CD14-positive monocyte (primary cell): ENCODE data around the gene CFHR2. TPM values are rescaled to one million over a fixed set of nuclear protein-coding genes. Genes with fewer than 3 reads are reported as not detected.

Source experiments
- DNase-seq, 3 donors: peaks; one replicate each; pipeline ENCODE4 v3.0.0-alpha.2; 2011 to 2022
- H2AFZ ChIP-seq: 2 replicates; pipeline ENCODE4 v1.6.0; 2012; ENCODE audit warnings: mild to moderate bottlenecking, low read depth, low read length, inconsistent platforms; ENCODE audit not compliant: insufficient read depth, poor library complexity, severe bottlenecking
- H3K27ac ChIP-seq, 2 donors: 1 replicate in 1 of 2; 2 replicates in 1 of 2; pipeline ENCODE4 v1.5.1; 2012 to 2013; ENCODE audit warnings: low read length in 2 of 2, control low read depth in 1 of 2, inconsistent platforms in 1 of 2, low read depth in 1 of 2, mild to moderate bottlenecking in 1 of 2
- H3K27me3 ChIP-seq, 2 donors: one replicate each; pipeline versions ENCODE4 v1.6.0 to v1.6.1; 2011 to 2013; ENCODE audit warnings: low read length in 2 of 2; ENCODE audit not compliant: control insufficient read depth in 2 of 2, insufficient read depth in 2 of 2
- H3K36me3 ChIP-seq, 2 donors: replicated peaks in 1 of 2; 1 replicate in 1 of 2; 2 replicates in 1 of 2; pipeline versions ENCODE4 v1.5.1 to v1.6.1; 2012 to 2013; ENCODE audit warnings: low read length in 2 of 2, control low read depth in 1 of 2, inconsistent platforms in 1 of 2, mild to moderate bottlenecking in 1 of 2; ENCODE audit not compliant: insufficient read depth in 2 of 2, control insufficient read depth in 1 of 2
- H3K4me1 ChIP-seq, 2 donors: 1 replicate in 1 of 2; 2 replicates in 1 of 2; pipeline versions ENCODE4 v1.5.1 to v1.6.1; 2012 to 2013; ENCODE audit warnings: low read length in 2 of 2, control low read depth in 1 of 2, inconsistent platforms in 1 of 2, mild to moderate bottlenecking in 1 of 2, moderate library complexity in 1 of 2; ENCODE audit not compliant: insufficient read depth in 2 of 2, control insufficient read depth in 1 of 2
- H3K4me2 ChIP-seq: replicated peaks from 2 replicates; pipeline ENCODE3; 2012; ENCODE audit warnings: low read length, moderate library complexity, mild to moderate bottlenecking; ENCODE audit not compliant: poor library complexity, severe bottlenecking; ENCODE audit errors: extremely low read depth
- H3K4me3 ChIP-seq, 3 experiments: fragments of 200-600 bp in 1 of 3; sonication (generic) in 1 of 3; replicated peaks in 1 of 3; 1 replicate in 2 of 3; 2 replicates in 1 of 3; pipeline ENCODE4 v1.5.1; 2011 to 2013; ENCODE audit warnings: low read length in 3 of 3, mild to moderate bottlenecking in 3 of 3, control low read depth in 2 of 3, low read depth in 2 of 3, inconsistent platforms in 1 of 3, moderate library complexity in 1 of 3
- H3K79me2 ChIP-seq: 2 replicates; pipeline ENCODE4 v1.6.0; 2012; ENCODE audit warnings: mild to moderate bottlenecking, control low read depth, inconsistent platforms, low read length, moderate library complexity; ENCODE audit not compliant: insufficient read depth
- H3K9ac ChIP-seq: 2 replicates; pipeline ENCODE4 v1.6.0; 2017; ENCODE audit warnings: low read length, mild to moderate bottlenecking; ENCODE audit not compliant: insufficient read depth, poor library complexity, severe bottlenecking
- H3K9me3 ChIP-seq, 2 donors: replicated peaks in 1 of 2; 1 replicate in 1 of 2; 2 replicates in 1 of 2; pipeline versions ENCODE4 v1.5.1 to v1.6.1; 2012 to 2013; ENCODE audit warnings: low read length in 2 of 2, control low read depth in 1 of 2; ENCODE audit not compliant: control insufficient read depth in 1 of 2, insufficient read depth in 1 of 2
- H4K20me1 ChIP-seq: 2 replicates; pipeline ENCODE4 v1.6.0; 2012; ENCODE audit warnings: mild to moderate bottlenecking, low read length, control low read depth, moderate library complexity; ENCODE audit not compliant: insufficient read depth
- H3K27ac Mint-ChIP-seq, 7 donors: one replicate each; pipeline ENCODE4 v1.8.0; 2020; ENCODE audit warnings: mild to moderate bottlenecking in 7 of 7, mixed read lengths in 7 of 7, moderate library complexity in 6 of 7, inconsistent platforms in 2 of 7
- H3K27me3 Mint-ChIP-seq, 3 donors: one replicate each; pipeline ENCODE4 v1.8.0; 2021 to 2022; ENCODE audit warnings: low read depth in 3 of 3, mild to moderate bottlenecking in 3 of 3, mixed read lengths in 3 of 3, moderate library complexity in 3 of 3, inconsistent platforms in 1 of 3
- H3K36me3 Mint-ChIP-seq, 2 donors: one replicate each; pipeline ENCODE4 v1.8.0; 2020; ENCODE audit warnings: mixed read lengths in 2 of 2, inconsistent platforms in 1 of 2, mild to moderate bottlenecking in 1 of 2
- H3K4me1 Mint-ChIP-seq: one replicate; pipeline ENCODE4 v1.8.0; 2020; ENCODE audit warnings: mild to moderate bottlenecking, mixed read lengths
- H3K4me3 Mint-ChIP-seq, 2 donors: one replicate each; pipeline ENCODE4 v1.8.0; 2020; ENCODE audit warnings: mild to moderate bottlenecking in 2 of 2, mixed read lengths in 2 of 2, moderate library complexity in 1 of 2
- H3K9me3 Mint-ChIP-seq, 7 donors: one replicate each; pipeline ENCODE4 v1.8.0; 2020 to 2022; ENCODE audit warnings: mixed read lengths in 7 of 7, mild to moderate bottlenecking in 6 of 7, moderate library complexity in 6 of 7, inconsistent platforms in 2 of 7
- WGBS: methylation state at CpG from one replicate; pipeline ENCODE4 v1.1.5; 2013; ENCODE audit warnings: missing lambda C conversion rate; ENCODE audit not compliant: insufficient coverage; 5-methylcytosine and 5-hydroxymethylcytosine counted together
- intact Hi-C, 2 donors: fragments of 100-400 bp; cut with micrococcal nuclease; formaldehyde crosslinking; loops; one replicate each; pipeline versions ENCODE4 v1.15.0 to v1.15.1; 2023
- polyA plus RNA-seq, 3 donors: library from polyadenylated mRNA; depleted of rRNA in 1 of 3; unstranded in 2 of 3; stranded (reverse) in 1 of 3; fragments of 300-500 nt in 2 of 3; fragments of >200 nt in 1 of 3; fragmentation: Illumina TruSeq in 2 of 3; gene quantifications; 1 replicate in 2 of 3; 2 replicates in 1 of 3; pipeline ENCODE4 v1.2.3, GENCODE V29; 2012 to 2021
- TF ChIP-seq, protein P1 (sequence below): fragments of 200-600 bp; IDR thresholded peaks from one replicate; pipeline ENCODE4 v1.8.0; 2022; ENCODE audit warnings: antibody characterized with exemption, mild to moderate bottlenecking

The CFHR2 gene
- polyA plus RNA-seq, 3 donors: not detected

DNA sequence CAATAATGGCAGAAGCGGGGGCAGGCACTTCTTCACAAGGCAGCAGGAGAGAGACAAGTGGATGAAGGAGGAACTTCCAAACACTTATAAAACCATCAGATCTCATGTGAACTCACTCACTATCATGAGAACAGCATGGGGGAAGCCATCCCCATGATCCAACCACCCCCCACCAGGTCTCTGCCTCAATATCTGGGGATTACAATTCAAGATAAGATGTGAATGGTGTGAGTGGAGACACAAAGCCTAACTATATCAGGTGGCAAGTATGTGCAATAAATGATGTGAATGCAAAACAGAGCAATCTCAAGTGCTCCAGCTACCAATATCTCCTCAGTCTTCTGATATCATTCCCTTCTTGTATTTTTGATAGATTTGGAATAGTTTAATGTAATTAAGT lies 12.4 kb downstream of the CFHR2 start:
- Histone ChIP-seq H3K36me3 (no peaks in the 10 kb centered on the region), H3K4me1 (no peaks in the 10 kb centered on the region), H3K79me2 (no peaks in the 10 kb centered on the region), H3K4me3 (no peak overlapping the region), H2AFZ (no peak overlapping the region), H3K9ac (no peak overlapping the region), H3K9me3 (peaks cover 7% of the 10 kb centered on the region in 2 donors), H4K20me1 (no peaks in the 10 kb centered on the region), H3K4me2 (no peak overlapping the region), H3K27ac (no peak overlapping the region), H3K27me3 (no peaks in the 10 kb centered on the region)
- no peak for DNase-seq
- intact Hi-C loops: no loop called here
- no peak overlapping the region for H3K27ac Mint-ChIP-seq
- WGBS: no CpG with 5 or more reads among the region's 1 CpG
- H3K4me1 Mint-ChIP-seq: no peaks in the 10 kb centered on the region
- H3K27me3 Mint-ChIP-seq: no peaks in the 10 kb centered on the region
- no peak overlapping the region for H3K4me3 Mint-ChIP-seq
- H3K9me3 Mint-ChIP-seq: peaks cover 0 to 12% (median 4%) of the 10 kb centered on the region in 7 donors
- TF ChIP-seq, protein P1, sequence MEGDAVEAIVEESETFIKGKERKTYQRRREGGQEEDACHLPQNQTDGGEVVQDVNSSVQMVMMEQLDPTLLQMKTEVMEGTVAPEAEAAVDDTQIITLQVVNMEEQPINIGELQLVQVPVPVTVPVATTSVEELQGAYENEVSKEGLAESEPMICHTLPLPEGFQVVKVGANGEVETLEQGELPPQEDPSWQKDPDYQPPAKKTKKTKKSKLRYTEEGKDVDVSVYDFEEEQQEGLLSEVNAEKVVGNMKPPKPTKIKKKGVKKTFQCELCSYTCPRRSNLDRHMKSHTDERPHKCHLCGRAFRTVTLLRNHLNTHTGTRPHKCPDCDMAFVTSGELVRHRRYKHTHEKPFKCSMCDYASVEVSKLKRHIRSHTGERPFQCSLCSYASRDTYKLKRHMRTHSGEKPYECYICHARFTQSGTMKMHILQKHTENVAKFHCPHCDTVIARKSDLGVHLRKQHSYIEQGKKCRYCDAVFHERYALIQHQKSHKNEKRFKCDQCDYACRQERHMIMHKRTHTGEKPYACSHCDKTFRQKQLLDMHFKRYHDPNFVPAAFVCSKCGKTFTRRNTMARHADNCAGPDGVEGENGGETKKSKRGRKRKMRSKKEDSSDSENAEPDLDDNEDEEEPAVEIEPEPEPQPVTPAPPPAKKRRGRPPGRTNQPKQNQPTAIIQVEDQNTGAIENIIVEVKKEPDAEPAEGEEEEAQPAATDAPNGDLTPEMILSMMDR: no peak
- H3K36me3 Mint-ChIP-seq: no peaks in the 10 kb centered on the region

DNA sequence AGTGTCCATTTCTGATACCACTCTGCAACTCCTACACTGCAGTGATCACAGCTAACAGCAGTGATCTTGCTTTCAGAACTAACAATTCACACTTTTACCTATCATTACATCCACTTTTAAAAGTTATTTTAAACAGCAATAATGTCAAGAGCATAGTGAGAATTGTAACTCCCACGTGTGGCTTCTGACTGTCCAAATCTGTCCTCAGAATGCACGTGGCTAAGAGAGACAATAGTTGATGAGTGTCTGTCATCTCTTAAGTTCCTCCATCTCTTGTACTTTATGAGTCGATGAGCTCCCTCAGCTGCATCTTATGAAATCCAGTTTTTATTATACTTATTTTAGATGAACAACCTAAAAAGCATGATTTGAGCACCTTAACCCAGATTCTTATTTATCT lies 17.3 kb downstream of the CFHR2 start:
- Histone ChIP-seq H3K4me3 (no peak overlapping the region), H3K79me2 (no peaks in the 10 kb centered on the region), H2AFZ (no peak overlapping the region), H3K9ac (no peak overlapping the region), H3K27me3 (no peaks in the 10 kb centered on the region), H3K36me3 (no peaks in the 10 kb centered on the region), H3K4me1 (no peaks in the 10 kb centered on the region), H3K27ac (no peak overlapping the region), H3K4me2 (no peak overlapping the region), H4K20me1 (no peaks in the 10 kb centered on the region), H3K9me3 (peaks cover 4 to 5% of the 10 kb centered on the region in 2 donors)
- Mint-ChIP-seq H3K4me3 (no peak overlapping the region), H3K36me3 (no peaks in the 10 kb centered on the region), H3K27ac (no peak overlapping the region), H3K9me3 (peaks cover 0 to 8% (median 6%) of the 10 kb centered on the region in 7 donors), H3K27me3 (no peaks in the 10 kb centered on the region), H3K4me1 (no peaks in the 10 kb centered on the region)
- no CpG with 5 or more reads among the region's 3 CpGs for WGBS
- TF ChIP-seq, protein P1: no peak
- no peak for DNase-seq
- intact Hi-C loops: no loop called here
